Head of caudate nucleus (tissue), 42 donors: ENCODE results near the gene CIB4.

ENCODE experiments used
- DNase-seq, 42 donors: peaks; one replicate each; pipeline versions ENCODE4 v3.0.0 to v3.0.0-alpha.2; 2020 to 2021; ENCODE audit warnings: mixed read lengths in 7 of 42
- intact Hi-C: fragments of 100-400 bp; cut with DNase I; formaldehyde crosslinking; loops from one replicate; pipeline ENCODE4 v1.15.0; 2022

Gene CIB4

DNA sequence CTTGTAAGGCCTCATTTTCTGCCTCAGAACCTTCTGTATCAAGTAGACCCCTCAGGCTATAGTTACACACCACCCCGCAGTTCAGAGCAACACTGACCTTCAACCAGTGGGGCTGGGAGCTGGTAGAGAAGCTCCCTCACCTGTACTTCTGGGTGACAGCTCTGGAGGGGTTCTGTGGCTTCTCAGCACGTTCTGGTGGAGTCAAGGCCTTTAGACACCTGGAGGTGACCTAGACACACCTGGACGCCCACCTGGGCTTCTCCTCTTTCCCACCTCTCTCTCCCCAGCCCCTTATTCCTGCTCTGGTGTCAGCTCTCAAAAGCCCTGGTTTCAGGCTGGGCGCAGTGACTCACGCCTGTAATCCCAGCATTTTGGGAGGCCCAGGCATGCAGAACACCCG lies 7.3 kb upstream of the CIB4 start:
- peak in 1 of 42 donors; percentile 9 for DNase-seq
- intact Hi-C loops, result no loop called here

DNA sequence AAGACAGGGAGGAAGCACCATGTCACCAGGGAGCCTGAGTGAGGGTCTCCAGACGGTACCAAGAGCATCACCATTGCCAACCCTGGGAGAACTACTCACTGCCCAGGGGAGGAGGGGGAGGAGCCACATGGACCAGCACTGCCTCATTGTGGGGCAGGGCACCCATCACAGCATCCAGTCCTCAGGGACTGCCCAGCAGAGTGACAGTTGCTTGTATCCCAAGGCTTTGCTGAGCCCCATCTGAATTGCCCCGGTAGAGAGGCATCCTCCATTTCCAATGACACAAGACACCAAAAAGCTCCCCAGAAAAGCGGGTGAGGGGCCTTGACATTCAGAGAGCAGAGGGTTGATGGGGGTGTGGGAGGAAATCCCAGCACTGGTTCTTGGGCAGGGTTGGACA lies 6.8 kb upstream of the CIB4 start:
- intact Hi-C loops, result no loop called here
- peak in 2 of 42 donors; percentile 4 for DNase-seq

DNA sequence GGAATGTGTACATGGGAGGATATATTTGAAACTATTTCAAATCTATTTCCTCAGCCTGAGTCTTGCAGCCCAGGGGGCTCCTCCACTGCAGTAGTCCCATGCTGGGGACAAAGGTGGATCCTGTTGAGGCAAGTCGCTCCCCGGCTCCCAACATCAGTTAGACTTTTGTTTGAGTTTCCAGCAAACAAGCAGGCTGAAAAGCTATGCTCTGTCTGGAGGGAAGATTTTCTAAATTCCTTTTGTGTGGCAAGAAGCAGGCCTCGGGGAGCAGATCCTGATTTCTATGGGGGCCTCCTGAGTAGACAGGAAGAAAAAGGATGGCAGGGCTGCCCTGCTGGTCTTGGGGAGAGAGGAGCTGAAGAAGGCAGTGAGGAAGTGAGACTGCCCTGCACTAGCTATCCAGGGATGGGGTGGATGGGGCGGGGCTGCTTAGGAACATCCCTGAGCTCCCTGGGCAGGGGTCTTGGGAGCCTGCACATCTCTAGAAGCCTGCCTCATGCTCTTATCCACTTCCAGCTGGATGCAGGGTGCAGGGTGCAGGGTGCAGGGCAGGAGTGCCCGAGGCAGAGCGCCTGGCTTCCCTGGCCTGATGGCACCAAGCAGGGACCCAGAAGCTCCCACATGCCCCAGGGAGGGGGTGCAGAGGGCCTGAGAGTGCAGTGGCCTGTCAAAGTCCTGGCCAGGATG lies 6.0 kb upstream of the CIB4 start:
- DNase-seq, result peak in 3 of 42 donors; percentile 9 to 11 (median 9)
- intact Hi-C loops, result no loop called here

DNA sequence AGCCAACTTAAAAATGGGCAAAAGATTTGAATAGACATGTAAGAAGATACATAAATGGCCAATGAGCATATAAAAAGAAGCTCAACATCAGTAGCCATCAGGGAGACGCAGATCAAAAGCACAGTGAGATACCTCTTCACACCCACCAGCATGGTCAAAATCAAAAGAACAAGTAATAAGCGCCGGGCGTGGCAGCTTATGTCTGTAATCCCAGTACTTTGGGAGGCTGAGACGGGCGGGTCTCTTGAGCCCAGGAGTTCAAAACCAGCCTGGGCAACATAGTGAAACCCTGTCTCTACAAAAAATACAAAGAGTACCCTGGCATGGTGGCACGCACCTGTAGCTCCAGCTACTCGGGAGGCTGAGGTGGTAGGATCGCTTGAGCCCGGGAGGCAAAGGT lies 4.6 kb upstream of the CIB4 start:
- peak in 1 of 42 donors; percentile 2 for DNase-seq
- intact Hi-C loops, result no loop called here

DNA sequence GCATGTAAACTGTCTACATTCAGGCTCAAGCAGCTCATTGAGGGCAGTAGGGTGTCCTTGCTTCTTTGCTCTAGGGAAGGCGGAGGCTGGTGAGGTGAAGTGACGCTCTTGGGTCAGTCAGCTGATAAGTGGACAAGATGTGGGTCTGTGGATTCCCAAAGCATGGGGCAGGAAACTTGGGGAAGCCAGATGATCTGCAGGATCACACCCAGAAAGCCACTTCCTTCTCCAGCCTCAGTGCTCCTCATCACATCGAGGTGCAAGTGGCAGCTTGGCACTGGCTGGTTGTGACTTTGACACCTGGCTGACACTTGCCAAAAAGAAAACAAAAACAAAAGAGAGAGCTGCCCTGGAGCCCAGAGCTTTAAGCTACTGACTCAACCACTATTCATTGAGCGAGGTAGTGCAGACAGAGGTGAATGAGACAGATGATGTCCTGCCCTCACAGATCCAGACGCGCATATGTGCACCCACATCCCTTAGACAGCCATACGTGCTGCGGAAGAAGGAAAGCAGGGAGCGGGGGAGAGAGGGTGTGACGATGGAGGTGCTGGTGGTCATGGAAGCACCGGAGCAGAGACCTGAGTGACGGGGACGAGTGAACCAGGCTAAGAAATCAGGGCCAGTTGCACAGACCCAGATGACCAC lies 3.1 kb upstream of the CIB4 start:
- peak in 2 of 42 donors; percentile 2 to 12 for DNase-seq
- intact Hi-C loops, result no loop called here

DNA sequence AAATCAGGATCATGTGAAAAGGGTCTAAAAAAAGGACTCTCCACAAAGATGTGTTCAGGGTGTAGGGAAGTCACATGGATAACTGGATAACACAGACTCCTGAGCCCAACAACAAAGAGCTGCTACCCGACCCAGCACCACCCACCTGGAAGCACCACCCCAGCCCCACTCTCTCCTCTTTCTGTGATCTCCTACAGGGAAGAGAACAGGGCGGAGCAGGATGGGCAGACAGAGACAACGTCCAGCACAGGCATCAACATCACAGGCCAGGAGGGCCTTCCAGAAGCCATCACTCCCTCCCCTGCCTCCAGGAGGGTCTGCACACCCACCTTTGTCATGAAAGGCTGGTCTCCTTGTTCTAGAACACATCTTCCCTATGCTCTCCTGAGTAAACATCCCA lies 1.3 kb upstream of the CIB4 start:
- DNase-seq, result peak in 3 of 42 donors; percentile 1 to 13 (median 5)
- intact Hi-C loops, result no loop called here

DNA sequence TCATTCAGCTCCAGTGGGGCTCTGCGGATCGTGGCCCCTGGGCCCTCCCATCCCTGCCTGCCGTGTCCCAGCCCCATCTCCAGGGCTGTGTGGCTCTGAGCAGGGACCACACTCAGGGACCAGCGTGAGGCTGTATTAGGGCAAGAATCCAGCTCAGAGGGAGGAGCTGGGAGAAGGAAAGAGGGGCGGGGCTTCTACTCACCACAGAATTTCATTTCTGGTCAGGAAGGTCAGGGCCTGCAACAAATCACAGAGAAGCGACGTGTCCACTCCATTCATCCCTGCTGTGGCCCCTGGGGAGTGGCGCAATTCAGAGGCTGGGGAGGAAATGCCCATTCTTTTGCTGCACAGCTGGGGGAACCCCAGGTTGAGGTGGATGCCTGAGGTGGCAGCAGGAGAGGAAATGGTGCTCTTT lies 828 bp downstream of the CIB4 start:
- intact Hi-C loops, result no loop called here
- peak in 3 of 42 donors; percentile 1 to 12 (median 5) for DNase-seq

DNA sequence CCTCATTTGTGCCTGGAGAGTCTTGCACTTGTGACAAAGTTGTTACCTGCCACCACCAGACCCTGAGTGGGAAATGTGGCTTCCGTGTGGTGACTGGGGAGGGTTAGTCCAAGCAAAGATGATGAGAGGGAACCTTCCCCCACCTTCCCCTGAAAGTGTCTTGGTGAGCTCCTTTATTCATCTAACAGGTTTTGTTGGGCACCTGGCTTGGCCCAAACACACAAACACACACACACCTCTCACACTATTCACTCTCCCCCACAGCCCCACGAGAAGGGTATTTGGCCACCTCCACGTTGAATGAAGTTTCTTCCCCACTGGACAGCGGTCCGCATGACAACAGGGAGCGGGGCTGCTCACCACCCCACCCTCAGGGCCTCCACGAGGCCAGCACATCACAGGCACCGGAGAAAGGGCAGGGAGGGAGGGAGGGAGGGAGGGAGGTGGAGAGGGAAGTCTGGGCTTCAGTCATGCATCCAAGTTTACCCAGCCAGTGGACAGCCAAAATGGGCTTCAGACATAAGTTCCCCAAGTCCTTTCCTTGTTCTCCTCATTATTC lies 1.4 kb downstream of the CIB4 start:
- intact Hi-C loops, result no loop called here
- peak in 2 of 42 donors; percentile 6 to 21 for DNase-seq

DNA sequence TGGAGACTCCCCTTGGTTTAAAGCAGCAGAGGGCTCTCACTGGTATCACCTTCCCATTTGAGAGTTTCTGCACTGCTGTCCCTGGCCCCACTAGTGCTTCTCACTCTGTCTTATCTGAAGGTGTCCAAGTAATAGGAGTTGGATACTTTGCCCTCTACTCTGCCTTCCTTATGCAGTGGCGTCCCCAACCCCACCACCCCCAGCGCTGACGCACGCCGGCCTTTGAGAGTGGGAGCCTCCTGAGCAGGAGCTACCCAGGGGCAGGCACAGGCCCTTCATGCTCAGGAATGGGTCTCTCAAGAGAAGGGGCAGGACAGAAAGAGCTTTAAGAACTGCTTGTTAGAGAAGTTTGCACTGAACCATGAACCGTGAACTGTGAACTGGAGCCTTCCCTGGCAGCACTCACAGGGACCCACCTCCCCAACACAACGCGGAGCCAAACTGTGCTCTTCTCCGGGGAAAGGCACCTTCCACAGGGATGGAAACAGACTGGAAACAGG lies 3.3 kb downstream of the CIB4 start:
- peak in 1 of 42 donors; percentile 26 for DNase-seq

DNA sequence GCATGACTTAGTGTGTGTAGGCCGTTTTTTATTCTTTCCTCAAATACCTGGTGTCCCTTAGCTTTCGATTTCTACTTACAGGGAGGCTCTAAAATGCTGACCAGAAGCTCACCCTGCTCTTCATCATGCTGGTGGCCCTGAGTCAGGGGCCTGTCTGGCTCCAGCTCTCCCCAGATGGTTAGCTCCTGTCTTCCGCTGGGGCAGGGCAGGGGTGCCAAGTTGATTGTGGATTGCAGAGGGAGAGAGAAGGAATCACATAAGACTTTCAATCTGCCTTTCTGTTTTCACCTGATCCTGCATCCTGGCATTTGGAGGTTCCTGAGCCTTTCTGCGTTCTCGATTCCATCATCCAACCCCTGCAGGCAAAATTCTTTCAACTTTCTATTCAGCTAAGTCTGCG lies 4.2 kb downstream of the CIB4 start:
- DNase-seq, result no peak
- intact Hi-C loops, result no loop called here

More for the DNA sequence above, 3.3 kb downstream of the CIB4 start:
- intact Hi-C loops, result no loop called here

DNA sequence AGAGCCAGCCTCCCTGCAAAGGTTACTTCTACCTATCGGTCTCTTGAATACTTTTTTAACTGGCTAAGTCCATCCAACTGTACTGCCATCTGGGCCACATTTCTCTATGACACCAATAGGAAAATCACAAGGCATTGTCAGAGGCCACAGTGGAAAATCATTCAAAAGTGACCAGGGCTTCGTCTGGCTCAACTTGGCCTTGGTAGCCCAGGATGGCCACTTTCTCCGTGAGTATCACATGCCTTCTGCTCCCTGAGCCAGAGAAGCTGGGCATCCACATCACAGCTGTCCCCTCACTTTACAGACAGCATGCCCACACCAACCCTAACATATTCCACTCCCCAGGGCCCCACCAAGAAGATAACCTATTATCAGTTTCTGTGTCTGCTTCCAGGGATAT lies 5.8 kb downstream of the CIB4 start:
- no peak for DNase-seq
- intact Hi-C loops, result no loop called here

DNA sequence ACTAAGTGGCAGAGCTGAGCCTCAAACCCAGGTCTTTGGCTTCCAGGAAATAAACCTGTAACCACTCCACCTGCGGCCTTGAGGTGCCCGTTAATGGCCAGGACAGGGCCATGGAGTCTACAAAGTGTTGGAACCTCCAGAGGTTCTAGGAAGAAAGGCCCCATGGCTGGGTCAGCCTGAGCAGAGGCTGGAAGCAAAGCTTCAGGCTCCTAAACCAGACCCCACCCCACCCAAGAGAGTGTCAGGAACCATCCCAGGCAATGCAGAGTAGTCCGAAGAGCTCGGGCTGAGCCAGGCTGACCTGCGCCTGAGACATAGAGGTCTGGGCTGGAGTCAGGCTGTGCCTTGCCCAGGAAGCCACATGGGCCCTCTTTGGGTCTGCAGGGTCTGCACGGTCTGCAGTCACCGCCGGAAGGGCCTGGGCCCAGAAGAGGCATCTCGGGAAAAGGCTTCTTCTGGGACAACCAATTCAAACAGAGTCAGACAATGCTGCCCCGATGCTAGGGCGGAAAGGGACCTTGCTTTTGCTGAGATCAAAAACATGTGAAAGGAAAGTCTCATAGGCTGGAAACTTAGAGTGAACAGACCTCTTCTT lies 6.4 kb downstream of the CIB4 start:
- intact Hi-C loops, result no loop called here
- DNase-seq, result no peak

DNA sequence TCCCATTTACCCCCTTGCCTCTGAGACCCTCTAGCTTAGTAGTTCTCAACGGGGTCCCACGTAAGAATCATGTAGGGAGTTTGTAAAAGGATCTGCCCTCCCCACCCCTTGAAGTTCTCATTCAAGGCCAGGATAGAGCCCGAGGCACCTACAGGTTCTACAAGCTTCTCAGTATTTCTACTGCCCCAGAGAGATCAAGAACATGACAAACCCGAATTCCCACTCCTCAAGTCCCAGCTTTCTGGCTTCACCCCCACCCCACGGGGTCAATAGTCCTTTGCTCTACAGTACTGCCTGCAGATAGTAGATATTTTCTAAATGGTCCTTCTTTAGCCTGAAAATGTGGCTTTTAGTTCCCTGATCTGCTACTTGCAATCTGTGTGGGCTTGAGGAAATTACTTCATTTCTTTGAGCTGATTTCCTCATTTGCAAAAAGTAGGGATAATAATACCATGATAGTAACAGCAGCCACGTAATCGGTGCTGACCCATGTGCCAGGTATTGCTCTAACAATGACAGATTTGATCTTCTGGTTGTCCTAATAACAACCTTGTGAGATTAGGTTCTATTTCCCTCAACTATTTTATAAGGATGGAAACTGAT lies 7.1 kb downstream of the CIB4 start:
- intact Hi-C loops, result no loop called here
- no peak for DNase-seq

DNA sequence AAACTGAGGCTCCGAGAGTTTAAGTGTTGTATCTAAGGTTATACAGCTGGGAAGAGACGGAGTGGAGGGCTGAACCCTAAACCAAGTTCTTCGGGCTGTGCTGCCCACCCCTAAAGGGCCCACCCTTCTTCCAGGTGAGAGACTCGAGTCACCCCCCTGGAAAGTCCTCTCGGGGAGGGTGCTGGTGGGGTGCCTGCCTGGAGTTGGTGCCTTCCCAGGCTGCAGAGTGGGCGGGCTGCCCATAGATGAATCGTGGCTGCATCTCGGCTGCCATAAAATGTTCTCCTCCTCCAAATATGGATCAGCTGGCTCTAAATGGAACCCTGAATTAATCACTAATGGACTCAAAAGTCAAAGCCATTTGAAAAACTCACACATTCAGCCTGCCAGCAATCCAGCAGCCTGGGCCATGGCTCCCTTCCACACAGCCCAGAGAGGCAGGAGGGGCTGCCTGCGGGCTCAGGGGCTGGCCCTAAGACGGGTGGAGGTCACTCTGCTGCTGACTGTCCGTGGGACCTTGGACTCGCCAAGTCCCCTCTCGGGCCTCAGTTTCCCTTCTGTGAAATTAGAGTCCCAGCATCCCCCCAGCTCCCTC lies 7.7 kb downstream of the CIB4 start:
- intact Hi-C loops, result no loop called here
- DNase-seq, result no peak

DNA sequence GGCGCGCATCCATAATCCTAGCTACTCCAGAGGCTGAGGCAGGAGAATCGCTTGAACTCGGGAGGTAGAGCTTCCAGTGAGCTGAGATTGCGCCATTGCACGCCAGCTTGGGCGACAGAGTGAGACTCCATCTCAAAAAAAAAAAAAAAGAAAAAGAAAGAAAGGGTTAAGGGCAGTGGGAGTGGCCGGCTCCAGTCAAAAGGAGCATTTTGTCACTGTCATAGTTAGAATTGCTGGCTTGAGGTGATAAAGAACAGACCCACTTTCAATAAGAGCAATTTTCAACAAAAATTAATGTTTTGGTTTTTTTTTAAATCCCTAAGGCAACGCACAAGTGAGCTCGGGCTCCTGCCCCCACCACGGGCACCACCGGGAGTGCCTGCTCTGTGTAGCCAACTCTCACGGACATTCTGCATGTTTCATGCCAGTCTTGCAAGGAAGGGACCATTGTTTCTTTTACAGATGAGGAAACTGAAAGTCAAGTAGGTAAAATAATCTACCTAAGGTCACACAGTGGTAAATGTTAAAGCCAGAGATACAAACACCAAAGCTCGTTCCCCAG lies 8.5 kb downstream of the CIB4 start:
- DNase-seq, result no peak
- intact Hi-C loops, result no loop called here

DNA sequence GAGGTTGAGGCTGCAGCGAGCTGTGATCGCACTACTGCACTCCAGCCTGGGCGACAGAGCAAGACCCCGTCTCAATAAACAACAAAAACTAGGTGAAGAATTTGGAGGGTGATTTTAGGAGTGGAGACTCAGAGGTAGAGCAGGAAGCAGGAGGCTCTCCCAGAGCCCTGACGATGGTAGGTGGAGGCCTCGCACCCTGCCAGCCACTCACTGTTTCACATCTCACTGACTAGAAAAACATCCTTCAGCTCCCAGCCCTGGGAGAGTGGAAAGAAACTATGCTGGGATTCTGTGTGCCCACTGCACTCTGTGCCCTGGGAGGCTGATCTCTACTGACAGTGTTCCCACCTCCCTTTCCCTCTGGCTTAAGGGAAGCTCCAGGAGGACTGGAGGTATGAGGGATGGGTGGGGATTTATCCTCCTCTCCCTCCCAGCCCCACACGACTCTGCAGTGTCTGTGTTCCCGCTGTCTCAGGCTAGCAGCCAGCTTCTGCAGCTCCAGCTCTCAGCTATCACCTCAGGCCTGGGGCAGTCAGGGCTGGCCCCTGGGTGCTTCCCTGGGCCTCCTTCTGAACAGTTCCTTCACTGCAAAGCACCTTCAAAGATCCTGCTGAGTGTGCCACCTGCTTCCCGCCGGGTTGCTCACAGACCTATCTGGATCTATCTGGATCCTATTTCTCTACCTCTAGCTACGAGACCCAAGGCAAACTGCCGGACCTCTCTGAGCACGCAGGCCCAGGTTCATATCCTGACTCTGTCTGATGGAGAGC lies 9.6 kb downstream of the CIB4 start:
- no peak for DNase-seq
- intact Hi-C loops, result no loop called here

DNA sequence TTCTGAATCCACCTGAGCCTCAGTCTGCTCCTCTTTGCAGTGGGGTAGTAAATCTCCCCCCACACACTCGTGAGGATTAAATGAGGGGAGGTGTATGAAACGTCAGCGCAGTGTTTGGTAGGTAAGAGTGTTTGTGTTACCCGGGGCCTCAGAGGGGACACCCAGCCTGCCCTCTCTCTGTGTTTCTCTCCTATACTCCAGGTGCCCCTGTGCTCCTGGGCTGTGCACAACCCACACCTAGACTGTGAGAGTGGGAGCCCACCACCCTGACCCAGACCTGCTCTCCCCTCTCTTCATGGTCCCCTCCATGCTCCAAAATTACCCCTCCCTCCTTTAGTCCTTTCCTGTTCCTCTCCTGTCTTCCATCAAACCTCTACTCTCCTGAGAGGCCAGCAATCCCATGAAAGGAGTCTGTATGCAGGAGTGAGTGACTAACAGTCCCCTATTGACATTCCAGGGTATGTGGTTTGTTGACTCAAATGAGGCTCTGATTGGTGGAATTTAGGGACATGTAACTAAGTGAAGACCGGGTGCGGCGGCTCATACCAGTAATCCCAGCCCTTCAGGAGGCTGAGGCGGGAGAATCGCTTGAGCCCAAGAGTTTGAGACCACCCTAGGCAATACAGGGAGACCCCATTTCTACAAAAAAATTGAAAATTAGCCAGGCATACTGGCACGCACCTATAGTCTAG lies 10.4 kb downstream of the CIB4 start:
- intact Hi-C loops, result no loop called here
- no peak for DNase-seq

DNA sequence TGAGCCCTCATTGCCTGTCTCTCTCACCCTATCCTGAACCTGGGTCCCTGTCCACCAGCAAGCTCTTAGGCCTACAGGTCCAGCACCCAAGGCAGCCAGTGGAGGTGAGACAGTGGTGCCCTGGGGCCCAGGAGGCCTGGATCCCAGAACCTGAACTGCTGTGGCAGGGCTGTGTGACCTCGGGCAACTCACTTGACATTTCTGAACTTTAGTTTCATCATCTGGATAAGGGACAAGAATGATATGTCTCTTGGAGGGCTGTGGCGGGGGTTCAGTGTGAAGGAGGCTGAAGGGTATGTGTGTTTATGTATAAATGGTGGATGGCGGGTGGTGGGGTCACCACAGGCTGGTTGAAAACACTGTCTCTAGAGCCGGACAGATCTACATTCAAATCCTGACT lies 10.9 kb downstream of the CIB4 start:
- DNase-seq, result no peak

More for the DNA sequence above, 10.9 kb downstream of the CIB4 start:
- intact Hi-C loops, result no loop called here
